OCI-LY1 (cell line): ENCODE results near the gene SNAP25.

Experiments used
- H2AFZ ChIP-seq: fragments of 200-600 bp; sonication (generic), shearing (Covaris generic); 2 replicates; pipeline ENCODE4 v1.6.0; 2014; ENCODE audit warnings: antibody characterized with exemption, mild to moderate bottlenecking, low read length
- H3F3A ChIP-seq: fragments of 200-600 bp; sonication (generic), shearing (Covaris generic); 2 replicates; pipeline ENCODE4 v1.6.0; 2014; ENCODE audit warnings: mild to moderate bottlenecking, antibody characterized with exemption, low read length, moderate library complexity; ENCODE audit not compliant: insufficient read depth
- H3K27ac ChIP-seq: fragments of 200-600 bp; sonication (generic); 2 replicates; pipeline ENCODE4 v1.5.1; 2014; ENCODE audit warnings: low read length, mixed run types, mild to moderate bottlenecking, low read depth; ENCODE audit not compliant: poor library complexity, severe bottlenecking
- H3K27me3 ChIP-seq: fragments of 200-600 bp; sonication (generic); 2 replicates; pipeline ENCODE4 v1.6.0; 2014; ENCODE audit warnings: antibody characterized with exemption, mild to moderate bottlenecking, low read length, moderate library complexity; ENCODE audit not compliant: insufficient read depth
- H3K36me3 ChIP-seq: fragments of 200-600 bp; sonication (generic); 2 replicates; pipeline ENCODE4 v1.6.1; 2014; ENCODE audit warnings: mild to moderate bottlenecking, antibody characterized with exemption, low read length, moderate library complexity, mixed read lengths; ENCODE audit not compliant: insufficient read depth
- H3K4me1 ChIP-seq: fragments of 200-600 bp; sonication (generic); 2 replicates; pipeline ENCODE4 v1.5.1; 2014; ENCODE audit warnings: mild to moderate bottlenecking, low read length, moderate library complexity; ENCODE audit not compliant: insufficient read depth, severe bottlenecking
- H3K4me2 ChIP-seq: fragments of 200-600 bp; sonication (generic), shearing (Covaris generic); 2 replicates; pipeline ENCODE4 v1.6.1; 2014; ENCODE audit warnings: low read length
- H3K4me3 ChIP-seq: fragments of 200-600 bp; sonication (generic); 2 replicates; pipeline ENCODE4 v1.5.1; 2014; ENCODE audit warnings: low read length, low read depth, mild to moderate bottlenecking, mixed read lengths; ENCODE audit not compliant: poor library complexity, severe bottlenecking
- H3K79me2 ChIP-seq: fragments of 200-600 bp; shearing (Covaris generic); 2 replicates; pipeline ENCODE4 v1.6.1; 2016; ENCODE audit warnings: mixed run types, low read length, mixed read lengths; ENCODE audit not compliant: insufficient read depth
- H3K9ac ChIP-seq: fragments of 200-600 bp; sonication (generic), shearing (Covaris generic); 2 replicates; pipeline ENCODE4 v1.6.1; 2014; ENCODE audit warnings: mild to moderate bottlenecking, low read length, mixed read lengths
- H3K9me2 ChIP-seq: fragments of 200-600 bp; sonication (generic), shearing (Covaris generic); 2 replicates; pipeline ENCODE4 v1.6.1; 2014; ENCODE audit warnings: low read depth, mild to moderate bottlenecking, low read length, mixed read lengths
- H3K9me3 ChIP-seq: fragments of 200-600 bp; shearing (Covaris generic); 2 replicates; pipeline ENCODE4 v1.6.1; 2014; ENCODE audit warnings: low read length, mixed read lengths
- H4K20me1 ChIP-seq: fragments of 200-600 bp; sonication (generic), shearing (Covaris generic); 2 replicates; pipeline ENCODE4 v1.6.0; 2016; ENCODE audit warnings: mild to moderate bottlenecking, low read length; ENCODE audit not compliant: insufficient read depth
- CTCF ChIP-seq: fragments of 200-600 bp; sonication (generic), shearing (Covaris generic); IDR thresholded peaks from 2 replicates; pipeline ENCODE4 v1.5.1; 2017; ENCODE audit warnings: mild to moderate bottlenecking, antibody characterized with exemption, low read length, moderate library complexity, mixed read lengths
- EZH2 ChIP-seq: fragments of 200-600 bp; sonication (generic), shearing (Covaris generic); IDR thresholded peaks from 2 replicates; pipeline ENCODE4 v1.8.0; 2017; ENCODE audit warnings: borderline replicate concordance, mixed run types, mild to moderate bottlenecking, antibody characterized with exemption, low read length, moderate library complexity, mixed read lengths

The SNAP25 gene

DNA sequence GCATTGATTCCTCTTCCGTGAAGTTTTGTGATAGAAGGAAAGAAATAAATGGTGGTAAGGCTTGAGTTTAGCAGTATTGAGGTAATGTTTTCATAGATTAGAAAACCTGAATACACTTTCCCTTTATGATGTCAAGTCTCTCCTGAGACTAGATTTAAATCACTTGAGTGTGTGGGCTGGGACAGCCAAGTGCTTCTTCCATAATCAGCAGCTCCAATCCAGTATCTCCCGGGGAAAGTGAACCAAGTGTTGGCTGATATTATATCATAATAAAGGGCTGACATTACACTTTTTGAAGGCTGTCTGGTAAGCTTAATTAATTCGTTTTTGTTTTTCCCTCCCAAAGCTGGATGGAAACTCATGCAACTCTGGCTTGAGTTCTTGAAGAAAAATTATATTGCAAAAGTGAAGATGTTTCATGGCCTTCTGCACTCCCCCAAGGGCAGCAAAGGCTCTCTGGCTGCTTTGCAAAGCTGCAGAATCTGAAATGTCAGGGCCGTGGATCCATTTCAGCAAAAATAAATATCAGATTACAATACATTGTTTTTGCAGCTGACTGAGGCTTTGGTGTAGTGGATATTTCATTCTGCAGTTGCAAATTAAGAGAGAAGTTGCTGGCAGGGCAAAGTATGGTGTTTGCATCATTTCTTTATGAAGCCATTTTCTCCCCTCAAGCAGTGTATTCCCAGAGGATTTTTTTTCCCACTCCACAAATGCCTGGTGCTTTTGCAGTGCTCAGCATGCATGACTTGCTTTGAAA lies 114.2 kb downstream of the SNAP25 start:
- Histone ChIP-seq H3K27me3 (no peaks in the 10 kb centered on the region), H3K9me2 (no peaks in the 10 kb centered on the region), H3K4me2 (no peak overlapping the region), H3K4me1 (no peaks in the 10 kb centered on the region), H3F3A (no peaks in the 10 kb centered on the region), H2AFZ (no peak overlapping the region), H3K4me3 (no peak overlapping the region), H3K36me3 (no peaks in the 10 kb centered on the region), H3K9ac (no peak overlapping the region), H3K27ac (no peak overlapping the region), H4K20me1 (no peaks in the 10 kb centered on the region), H3K9me3 (no peaks in the 10 kb centered on the region), H3K79me2 (no peaks in the 10 kb centered on the region)
- TF ChIP-seq CTCF (no peak), EZH2 (no peak)

DNA sequence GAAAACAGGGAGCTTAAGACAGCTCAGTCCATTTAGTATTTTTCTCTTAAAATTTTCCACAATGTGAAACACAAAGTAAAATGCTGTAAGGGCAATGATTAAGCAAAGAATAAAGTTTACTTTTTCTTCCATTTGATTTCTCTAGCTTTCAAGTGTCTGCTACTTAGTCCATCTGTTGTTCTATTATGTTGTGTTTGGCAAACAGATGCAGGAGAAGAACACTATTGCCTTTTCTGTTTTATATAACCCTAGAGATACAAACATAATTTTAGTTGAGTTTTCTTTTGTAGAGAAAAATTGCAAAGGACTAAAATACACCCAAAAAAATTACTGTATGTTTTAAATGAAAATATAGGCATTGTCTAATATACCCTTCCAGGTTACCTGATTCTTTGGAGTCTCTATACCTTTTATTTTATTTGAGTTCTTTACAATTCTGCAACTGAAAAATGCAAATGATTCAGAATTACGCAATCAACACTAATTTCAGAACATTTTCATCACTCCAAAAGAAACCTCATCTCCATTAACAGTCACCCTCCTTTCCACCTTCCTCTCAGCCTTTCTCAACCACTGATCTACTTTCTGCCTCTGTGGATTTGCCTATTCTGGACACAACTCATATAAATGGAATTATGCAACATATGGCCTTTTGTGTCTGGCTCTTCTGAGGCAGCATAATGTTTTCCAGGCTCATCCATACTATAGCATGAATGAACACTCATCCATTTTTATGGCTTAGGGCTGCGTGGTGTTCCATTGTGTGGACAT lies 118.5 kb downstream of the SNAP25 start:
- H3K79me2 ChIP-seq = no peaks in the 10 kb centered on the region
- H3K9me3 ChIP-seq = 0 out of 2 replicates have a peak, but pooled peaks cover 4% of the 10 kb centered on the region
- no peaks in the 10 kb centered on the region for H3K9me2 ChIP-seq
- H3F3A ChIP-seq = no peaks in the 10 kb centered on the region
- no peak overlapping the region for H3K4me2 ChIP-seq
- H3K9ac ChIP-seq = no peak overlapping the region
- H3K4me1 ChIP-seq = no peaks in the 10 kb centered on the region
- no peak overlapping the region for H2AFZ ChIP-seq
- H3K4me3 ChIP-seq = no peak overlapping the region
- no peaks in the 10 kb centered on the region for H3K27me3 ChIP-seq
- H3K36me3 ChIP-seq = no peaks in the 10 kb centered on the region
- no peaks in the 10 kb centered on the region for H4K20me1 ChIP-seq
- TF ChIP-seq CTCF (no peak), EZH2 (no peak)
- H3K27ac ChIP-seq = no peak overlapping the region

DNA sequence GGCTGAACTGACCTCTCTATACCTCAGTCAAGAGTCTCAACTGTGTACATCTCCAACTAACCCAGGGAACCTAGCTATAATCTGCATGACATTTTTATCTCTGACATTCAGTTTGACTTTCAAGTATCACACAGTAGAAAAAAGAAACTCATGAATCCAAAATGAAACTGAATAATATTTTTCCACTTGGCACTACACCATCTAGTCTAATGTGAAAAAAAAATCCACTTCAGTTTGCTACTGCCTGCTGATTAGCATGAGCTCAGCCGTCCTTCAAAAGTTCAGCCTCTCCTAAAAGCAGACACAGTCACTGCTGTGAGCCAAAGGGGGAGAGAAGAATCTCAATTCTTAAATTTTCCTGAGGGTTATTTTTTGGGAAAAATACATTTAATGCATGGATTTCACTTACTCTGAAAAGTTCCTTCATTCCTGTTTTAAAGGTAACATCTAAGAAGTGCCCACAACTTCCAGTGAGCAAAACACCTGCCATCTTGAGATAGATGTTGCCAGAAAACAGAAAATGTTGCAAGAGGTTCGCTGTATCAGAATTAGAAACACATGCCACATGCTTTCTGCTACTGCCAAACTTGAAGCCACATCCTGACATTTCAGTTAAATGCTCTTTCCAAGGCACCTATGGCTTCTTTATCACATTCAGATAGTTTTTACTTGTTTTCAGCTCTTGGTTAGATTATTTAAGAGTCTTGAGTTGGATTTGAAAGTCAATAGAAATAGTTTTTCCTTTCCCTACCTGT lies 120.0 kb downstream of the SNAP25 start:
- no peaks in the 10 kb centered on the region for H4K20me1 ChIP-seq
- H2AFZ ChIP-seq = no peak overlapping the region
- no peaks in the 10 kb centered on the region for H3K9me2 ChIP-seq
- TF ChIP-seq CTCF = no peak
- no peaks in the 10 kb centered on the region for H3K36me3 ChIP-seq
- H3K9me3 ChIP-seq = 0 out of 2 replicates have a peak, but pooled peaks cover 4% of the 10 kb centered on the region
- H3F3A ChIP-seq = no peaks in the 10 kb centered on the region
- no peaks in the 10 kb centered on the region for H3K4me1 ChIP-seq
- no peaks in the 10 kb centered on the region for H3K79me2 ChIP-seq
- no peaks in the 10 kb centered on the region for H3K27me3 ChIP-seq
- no peak overlapping the region for H3K27ac ChIP-seq
- no peak overlapping the region for H3K9ac ChIP-seq
- H3K4me3 ChIP-seq = no peak overlapping the region
- H3K4me2 ChIP-seq = no peak overlapping the region
